T47D (cell line): ENCODE data around the gene ZDHHC14.

Experiments used
- DNase-seq, 2 experiments: peaks; one replicate each; pipeline versions ENCODE4 v3.0.0 to v3.0.0-alpha.2; 2011 to 2012; ENCODE audit warnings: low read depth in 1 of 2, low spot score in 1 of 2
- JUND ChIP-seq: IDR thresholded peaks from 2 replicates; pipeline ENCODE4 v1.6.1; 2012; ENCODE audit warnings: low read depth
- in situ Hi-C: cut with HindIII; loops from 2 replicates; pipeline ENCODE4 v1.10.0; 2016; ENCODE audit warnings: low sequenced_read_pairs, low pct_unique_long_range_greater_than_20kb

ZDHHC14 gene

GRCh38 chr6:157429248-157429647, 48.3 kb downstream of the ZDHHC14 start:
- TF ChIP-seq JUND, result no peak
- in situ Hi-C loops, result no loop called here
- DNase-seq, result no peak

- in situ Hi-C loops, result no loop called here
- no peak for DNase-seq
- no peak for TF ChIP-seq JUND
Observed at GRCh38 chr6:157430834-157431233, 49.8 kb downstream of the ZDHHC14 start.

- in situ Hi-C loops, result no loop called here
- no peak for DNase-seq
Observed at GRCh38 chr6:157432231-157432891, 51.4 kb downstream of the ZDHHC14 start.

GRCh38 chr6:157432892-157433265, 51.9 kb downstream of the ZDHHC14 start:
- no peak for DNase-seq
- in situ Hi-C loops, result no loop called here
- TF ChIP-seq JUND, result no peak

More at GRCh38 chr6:157432231-157432891, 51.4 kb downstream of the ZDHHC14 start:
- TF ChIP-seq JUND, result no peak

GRCh38 chr6:157433678-157434081, 52.7 kb downstream of the ZDHHC14 start:
- no peak for TF ChIP-seq JUND
- DNase-seq, result no peak
- in situ Hi-C loops, result no loop called here

DNA sequence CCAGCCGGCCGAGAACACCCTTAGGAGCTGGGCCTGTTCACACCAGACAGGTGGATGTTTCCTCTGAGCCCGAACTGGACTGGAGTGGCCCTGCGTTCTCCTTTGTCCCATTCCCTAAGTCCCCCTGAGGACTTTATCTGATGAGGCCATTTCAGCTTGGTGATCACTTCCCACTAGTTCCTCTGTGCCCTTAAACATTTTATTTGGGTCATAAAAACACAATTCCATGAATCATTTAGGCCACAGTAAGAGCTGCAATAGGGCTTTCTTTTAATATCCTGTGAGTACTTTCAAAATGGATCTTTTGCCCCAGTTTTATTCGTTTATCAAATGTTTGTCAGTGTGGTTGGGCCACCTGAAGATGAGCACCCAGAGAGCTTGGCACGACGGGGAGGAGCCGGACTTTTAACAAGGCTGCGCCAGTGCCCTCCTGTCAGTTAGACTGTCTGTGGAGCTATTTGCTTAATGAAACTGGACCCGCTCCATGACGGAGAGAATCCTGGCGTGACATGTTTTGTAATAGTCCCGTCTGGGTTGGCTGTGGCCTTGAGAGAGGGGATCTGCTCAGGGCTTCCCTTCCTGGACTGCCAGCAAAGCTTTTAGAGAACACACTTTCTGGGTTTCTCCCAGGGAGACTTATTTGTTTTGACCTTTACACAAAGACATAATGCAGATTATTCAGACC, 53.5 kb downstream of the ZDHHC14 start:
- in situ Hi-C loops, result no loop called here
- TF ChIP-seq JUND, result no peak
- DNase-seq, result no peak

DNA sequence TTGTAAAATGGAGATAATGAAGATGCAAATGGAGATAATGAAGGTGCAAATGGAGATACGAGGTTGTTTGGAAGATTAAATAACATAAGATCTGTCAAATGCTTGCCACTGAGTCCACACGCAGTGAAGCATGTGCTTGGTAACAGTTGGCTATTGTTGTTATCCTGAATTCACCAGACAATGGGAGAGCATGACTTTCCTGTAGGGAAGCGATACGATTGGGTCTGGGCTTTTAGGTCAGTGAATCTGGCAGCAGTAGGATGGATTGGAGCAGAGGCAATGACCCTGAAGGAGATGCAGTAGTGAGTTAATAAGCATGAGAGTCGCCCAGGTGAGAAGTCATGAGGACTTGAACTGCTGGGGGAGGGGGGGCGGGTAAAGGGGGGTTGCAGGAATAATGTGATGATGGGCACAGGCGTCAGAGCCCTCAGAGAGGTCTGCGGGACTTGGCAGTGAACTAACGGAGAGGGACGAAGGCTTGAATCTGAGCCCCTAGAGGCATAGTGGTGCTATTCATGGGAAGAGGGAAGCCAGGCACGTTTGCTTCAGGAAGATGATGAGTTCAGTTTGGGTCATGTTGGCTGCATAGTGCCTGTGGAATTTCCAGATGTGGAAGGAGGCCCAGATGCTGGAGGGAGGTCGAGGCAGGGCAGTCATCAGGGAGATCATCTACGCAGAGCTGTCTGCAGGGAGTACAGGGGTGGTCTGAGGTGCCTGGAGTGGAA, 55.4 kb downstream of the ZDHHC14 start:
- no peak for DNase-seq
- TF ChIP-seq JUND, result no peak
- in situ Hi-C loops, result no loop called here

DNA sequence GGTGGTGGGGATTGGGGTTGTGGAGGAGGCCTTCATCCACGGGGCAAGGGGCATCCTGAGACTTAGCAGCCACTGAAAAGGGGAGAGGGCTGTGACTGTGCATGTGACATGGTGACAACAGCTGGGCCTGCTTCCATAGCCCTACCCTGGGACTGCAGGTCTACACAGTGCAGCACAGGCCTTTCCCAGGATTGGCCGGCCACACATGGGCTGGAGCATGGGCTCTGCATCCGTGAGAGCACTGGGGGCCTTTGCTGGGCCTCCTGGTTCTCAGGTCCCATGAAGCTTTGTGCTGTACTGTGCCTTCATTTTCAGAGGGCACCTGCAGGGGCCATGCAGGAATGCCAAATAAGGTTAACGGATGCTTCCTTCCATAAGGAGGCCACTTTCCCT, 56.0 kb downstream of the ZDHHC14 start:
- no peak for TF ChIP-seq JUND
- no peak for DNase-seq
- in situ Hi-C loops, result no loop called here

DNA sequence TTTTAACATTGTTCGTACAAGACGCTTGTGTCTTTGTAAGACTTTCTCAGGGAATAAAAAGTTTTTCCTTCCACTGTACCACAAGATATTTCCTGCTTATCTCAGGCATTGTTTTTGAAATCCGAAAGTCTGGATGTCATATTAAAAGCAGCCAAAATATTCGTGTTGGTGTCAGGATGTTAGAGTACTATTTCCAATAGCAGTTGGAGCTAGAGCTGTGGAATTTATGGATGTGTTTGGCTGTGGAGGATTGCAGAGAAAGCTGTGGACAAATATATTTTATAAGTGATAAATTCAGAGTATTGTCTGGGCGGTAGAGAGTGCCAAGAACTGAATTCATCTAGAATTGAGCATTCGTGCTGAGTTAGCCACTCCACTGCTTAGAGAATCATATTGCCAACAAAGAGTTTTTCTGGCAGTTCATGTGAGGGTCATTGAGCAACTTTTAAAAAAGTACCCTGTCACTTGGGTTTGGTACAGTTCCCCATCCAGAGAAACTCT, 57.7 kb downstream of the ZDHHC14 start:
- DNase-seq, result no peak
- in situ Hi-C loops, result no loop called here
- TF ChIP-seq JUND, result no peak

- no peak for DNase-seq
- in situ Hi-C loops, result no loop called here
- TF ChIP-seq JUND, result no peak
Observed at GRCh38 chr6:157440171-157440570, 59.2 kb downstream of the ZDHHC14 start.

DNA sequence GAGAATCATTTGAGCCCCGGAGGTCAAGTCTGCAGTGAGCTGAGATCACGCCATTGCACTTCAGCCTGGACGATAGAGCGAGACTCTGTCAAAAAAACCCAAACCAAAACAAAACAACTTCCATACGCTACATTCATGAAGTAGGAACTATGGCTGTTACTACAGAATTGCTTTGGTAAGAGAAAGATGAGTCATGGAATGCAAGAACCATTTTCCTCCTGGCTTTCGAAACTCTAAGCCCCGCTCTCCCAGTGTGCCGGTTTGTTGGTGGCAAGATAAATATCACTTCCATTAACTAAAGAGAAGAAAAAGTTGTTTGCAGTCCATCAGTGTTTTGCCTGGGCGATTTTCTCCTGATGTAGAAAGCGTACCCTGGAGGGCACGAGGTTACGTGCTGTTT, 61.3 kb downstream of the ZDHHC14 start:
- TF ChIP-seq JUND, result no peak
- in situ Hi-C loops, result no loop called here
- DNase-seq, result no peak

DNA sequence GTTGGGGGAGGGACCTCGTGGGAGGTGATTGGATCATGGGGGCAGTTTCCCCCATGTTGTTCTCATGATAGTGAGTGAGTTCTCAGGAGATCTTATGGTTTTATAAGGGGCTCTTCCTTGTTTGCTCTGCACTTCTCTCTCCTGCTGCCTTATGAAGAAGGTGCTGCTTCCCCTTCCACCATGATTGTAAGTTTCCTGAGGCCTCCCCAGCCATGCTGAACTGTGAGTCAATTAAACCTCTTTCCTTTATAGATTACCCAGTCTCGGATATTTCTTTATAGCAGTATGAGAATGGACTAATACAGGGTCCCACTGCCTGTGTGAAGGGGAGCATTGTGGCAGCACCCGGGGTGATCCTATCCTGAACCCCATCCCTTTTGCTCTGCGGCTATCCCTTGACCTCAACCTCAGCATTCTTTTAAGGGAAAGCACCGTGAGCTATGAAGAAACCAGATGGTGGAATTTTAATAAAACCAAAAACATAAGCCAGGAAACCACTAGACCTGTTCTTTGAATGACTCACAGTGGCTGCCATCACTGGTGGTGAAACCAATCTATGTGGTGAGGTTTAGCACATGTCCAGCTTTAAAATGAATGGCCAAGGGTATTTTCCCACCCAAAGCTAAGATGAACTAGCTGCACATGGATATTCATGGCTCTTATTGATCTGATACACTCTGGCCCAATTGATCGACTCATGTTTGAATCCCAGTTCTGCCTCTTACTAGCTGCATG, 62.2 kb downstream of the ZDHHC14 start:
- in situ Hi-C loops, result no loop called here
- no peak for TF ChIP-seq JUND
- no peak for DNase-seq
